Peyer's patch (tissue), 4 donors: ENCODE measurements around the gene OR5AU1. TPM values are rescaled to one million over a fixed set of nuclear protein-coding genes. Genes with fewer than 3 reads are reported as not detected.
A peak's percentile ranks its signal among the peaks of the same experiment; 100 is the strongest.

Experiments
- DNase-seq, 3 donors: peaks; one replicate each; pipeline ENCODE4 v3.0.0-alpha.2; 2017 to 2019
- H3K27ac ChIP-seq, 4 donors: fragments of 200-600 bp; sonication (generic); one replicate each; pipeline ENCODE4 v1.5.1; 2016 to 2019
- H3K27me3 ChIP-seq, 2 donors: fragments of 200-600 bp; sonication (generic); one replicate each; pipeline ENCODE4 v1.5.1; 2019
- H3K36me3 ChIP-seq, 3 donors: fragments of 200-600 bp; sonication (generic); one replicate each; pipeline ENCODE4 v1.5.1; 2016 to 2019
- H3K4me1 ChIP-seq, 4 donors: fragments of 200-600 bp; sonication (generic); one replicate each; pipeline ENCODE4 v1.5.1; 2016 to 2019
- H3K4me3 ChIP-seq, 4 donors: fragments of 200-600 bp; sonication (generic); 1 replicate in 3 of 4; 2 replicates in 1 of 4; pipeline ENCODE4 v1.5.1; 2016 to 2019; ENCODE audit warnings: mild to moderate bottlenecking in 1 of 4
- H3K9me3 ChIP-seq, 4 donors: fragments of 200-600 bp; sonication (generic); one replicate each; pipeline ENCODE4 v1.5.1; 2016 to 2019; ENCODE audit warnings: mild to moderate bottlenecking in 1 of 4
- CTCF ChIP-seq, 6 experiments: fragments of 450-650 bp in 4 of 6; fragments of 200-600 bp in 2 of 6; sonication (generic) in 1 of 6; IDR thresholded peaks; one replicate each; pipeline ENCODE4 v1.5.1; 2017 to 2019; ENCODE audit warnings: antibody characterized with exemption in 6 of 6, mild to moderate bottlenecking in 3 of 6, moderate library complexity in 1 of 6
- POLR2A ChIP-seq, 2 donors: fragments of 450-650 bp; IDR thresholded peaks; one replicate each; pipeline ENCODE4 v1.5.1; 2017; ENCODE audit warnings: antibody characterized with exemption in 2 of 2, mild to moderate bottlenecking in 2 of 2, moderate library complexity in 2 of 2
- total RNA-seq, 4 donors: library from RNA; depleted of rRNA; stranded (reverse); fragments of >200 nt; gene quantifications; one replicate each; pipeline ENCODE4 v1.1.0, GENCODE V29; 2016

Gene OR5AU1
- total RNA-seq, 4 donors from 2014 or later, result not detected

GRCh38 chr14:21192875-21193535, 37.1 kb upstream of the OR5AU1 start:
- H3K9me3 ChIP-seq, result no peaks in the 10 kb centered on the region
- no peak for DNase-seq
- no peaks in the 10 kb centered on the region for H3K36me3 ChIP-seq
- no peak for TF ChIP-seq POLR2A (IDR thresholded peaks at IDR 0.05)
- TF ChIP-seq CTCF (IDR thresholded peaks at IDR 0.05), result no peak
- H3K27me3 ChIP-seq, result no peaks in the 10 kb centered on the region
- H3K4me1 ChIP-seq, result peaks cover 0 to 8% (median 4%) of the 10 kb centered on the region in 4 donors
- no peak overlapping the region for H3K4me3 ChIP-seq
- no peak overlapping the region for H3K27ac ChIP-seq

- TF ChIP-seq POLR2A (IDR thresholded peaks at IDR 0.05) (no peak), CTCF (IDR thresholded peaks at IDR 0.05) (no peak)
- Histone ChIP-seq H3K9me3 (no peaks in the 10 kb centered on the region), H3K27me3 (no peaks in the 10 kb centered on the region), H3K27ac (no peak overlapping the region), H3K36me3 (no peaks in the 10 kb centered on the region), H3K4me3 (peak overlapping the region in 2 of 4 donors; percentile 32 to 36), H3K4me1 (peaks cover 0 to 8% (median 4%) of the 10 kb centered on the region in 4 donors)
- no peak for DNase-seq
Observed at GRCh38 chr14:21192447-21192822, 36.6 kb upstream of the OR5AU1 start.

DNA sequence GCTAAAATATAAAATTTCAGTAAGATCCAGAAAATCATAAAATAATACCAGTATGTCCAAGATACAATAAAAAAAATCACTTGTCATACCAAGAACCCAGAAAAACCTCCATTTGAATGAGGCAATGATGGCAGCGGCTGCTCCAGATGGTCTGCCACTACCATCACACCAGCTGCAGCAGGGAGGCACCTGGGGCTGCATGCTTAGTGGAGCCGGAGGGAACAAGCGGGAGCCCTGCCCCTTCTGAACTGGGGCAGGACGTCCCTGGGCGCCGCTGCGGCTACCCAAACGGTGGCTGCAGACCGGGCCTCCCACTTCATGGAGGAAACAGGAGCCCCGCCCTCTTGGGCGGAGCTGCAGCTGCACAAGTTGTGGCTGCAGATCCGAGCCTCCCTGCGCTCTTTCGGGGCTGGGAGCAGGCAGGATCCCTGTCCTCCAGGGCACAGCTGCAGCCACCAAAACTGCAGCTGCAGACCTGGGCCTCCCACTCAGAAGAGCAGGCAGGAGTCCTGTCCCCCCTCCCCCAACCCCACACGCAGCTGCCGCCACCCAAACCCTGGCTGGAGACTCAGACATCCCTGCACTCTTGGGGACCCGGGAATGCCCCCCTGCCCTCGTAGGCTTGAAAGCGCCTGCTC, 36.1 kb upstream of the OR5AU1 start:
- Histone ChIP-seq H3K27ac (no peak overlapping the region), H3K4me3 (peak overlapping the region; percentile 9 to 39 (median 34)), H3K4me1 (peaks cover 0 to 8% (median 4%) of the 10 kb centered on the region in 4 donors), H3K9me3 (no peaks in the 10 kb centered on the region), H3K36me3 (no peaks in the 10 kb centered on the region), H3K27me3 (no peaks in the 10 kb centered on the region)
- DNase-seq, result peak; percentile 80 to 93 (median 85)
- TF ChIP-seq POLR2A (IDR thresholded peaks at IDR 0.05), result no peak
- TF ChIP-seq CTCF (IDR thresholded peaks at IDR 0.05), result no peak

DNA sequence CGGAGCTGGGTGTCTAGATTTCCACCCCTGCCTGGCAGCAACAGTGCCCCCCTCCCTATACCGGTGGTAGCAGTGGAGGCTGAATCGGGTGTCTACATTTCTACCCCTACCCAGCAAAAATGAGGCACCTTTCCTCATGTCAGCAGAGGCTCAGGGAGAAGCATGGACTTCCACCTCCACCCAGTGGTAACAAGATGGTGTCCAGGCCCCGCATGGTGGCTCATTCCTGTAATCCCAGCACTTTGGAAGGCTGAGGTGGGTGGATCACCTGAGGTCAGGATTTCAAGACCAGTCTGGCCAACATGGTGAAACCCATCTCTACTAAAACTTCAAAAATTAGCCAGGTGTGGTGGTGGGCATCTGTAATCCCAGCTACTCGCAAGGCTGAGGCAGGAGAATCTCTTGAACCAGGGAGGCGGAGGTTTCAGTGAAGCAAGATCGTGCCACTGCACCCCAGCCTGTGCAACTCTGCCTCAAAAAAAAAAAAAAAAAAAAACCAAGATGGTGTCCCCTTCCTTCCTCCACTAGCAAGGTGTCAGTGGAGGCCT, 35.5 kb upstream of the OR5AU1 start:
- no peak for TF ChIP-seq POLR2A (IDR thresholded peaks at IDR 0.05)
- TF ChIP-seq CTCF (IDR thresholded peaks at IDR 0.05), result no peak
- Histone ChIP-seq H3K4me3 (peak overlapping the region in 1 of 4 donors; percentile 36), H3K27me3 (no peaks in the 10 kb centered on the region), H3K27ac (no peak overlapping the region), H3K9me3 (no peaks in the 10 kb centered on the region), H3K36me3 (no peaks in the 10 kb centered on the region), H3K4me1 (peaks cover 0 to 8% (median 4%) of the 10 kb centered on the region in 4 donors)
- DNase-seq, result no peak

GRCh38 chr14:21185491-21185890, 29.6 kb upstream of the OR5AU1 start:
- TF ChIP-seq CTCF (IDR thresholded peaks at IDR 0.05) (no peak), POLR2A (IDR thresholded peaks at IDR 0.05) (no peak)

More at GRCh38 chr14:21185491-21185890, 29.6 kb upstream of the OR5AU1 start:
- Histone ChIP-seq H3K4me3 (no peak overlapping the region), H3K4me1 (no peaks in the 10 kb centered on the region), H3K27ac (no peak overlapping the region), H3K27me3 (no peaks in the 10 kb centered on the region), H3K36me3 (no peaks in the 10 kb centered on the region), H3K9me3 (peaks cover 0 to 2% (median 0%) of the 10 kb centered on the region in 4 donors)
- DNase-seq, result no peak
